Measurements from ENCODE around the gene CERKL. TPM values are rescaled to one million over a fixed set of nuclear protein-coding genes. Genes with fewer than 3 reads are reported as not detected.

CERKL gene
- total and polyA plus RNA-seq, 12 donors, result 0.03 TPM; not detected in 11

DNA sequence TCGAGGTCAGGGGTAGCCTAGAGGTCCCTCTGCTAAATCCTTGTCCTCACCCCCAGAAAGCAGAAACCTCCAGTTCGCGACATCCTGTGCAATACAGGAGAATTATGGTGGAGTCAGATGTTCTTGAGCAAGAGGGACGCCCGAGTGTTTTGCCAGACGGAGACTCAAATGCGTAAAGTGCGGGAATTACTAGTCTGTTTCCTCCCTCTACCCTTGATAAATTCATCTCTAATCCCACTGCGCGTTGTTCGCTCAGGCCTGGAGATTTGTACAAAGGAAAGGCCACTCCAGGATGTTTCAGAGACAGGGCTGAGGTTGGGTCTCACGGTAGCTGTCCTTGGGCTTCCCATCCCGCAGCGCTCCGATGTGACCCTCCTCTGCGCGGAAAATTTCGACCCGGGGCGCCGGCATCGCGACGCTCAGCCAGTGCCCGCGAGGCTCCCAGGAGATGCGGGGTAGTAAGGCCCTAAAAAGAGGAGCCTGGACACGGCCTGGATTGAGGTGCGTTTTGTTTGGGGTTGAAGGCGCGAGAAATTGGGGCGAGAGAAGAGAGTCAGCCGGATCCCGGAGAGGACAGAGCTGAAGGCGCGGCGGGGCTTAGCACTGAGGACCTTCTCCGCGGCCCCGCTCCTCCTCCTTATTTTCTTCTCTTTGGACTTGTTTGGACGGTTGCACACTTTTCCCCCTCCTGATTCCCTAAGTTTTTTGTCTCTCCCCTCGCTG, 26.1 kb upstream of the CERKL start:
- no peaks in the 10 kb centered on the region for H3K9me3 ChIP-seq (replicated peaks in 1 of 3)
- H3K4me1 ChIP-seq (replicated peaks in 1 of 2), result peaks cover 0 to 4% of the 10 kb centered on the region in 2 donors
- no peak overlapping the region for H3K4me3 ChIP-seq
- intact Hi-C loops (cut with DNase I), result no loop called here
- no peaks in the 10 kb centered on the region for H3K36me3 ChIP-seq (replicated peaks in 1 of 2)
- no peak overlapping the region for H3K27ac ChIP-seq
- 1 to 6% (median 3%) methylated on average over 17 to 42 of the region's 42 CpGs for WGBS, 4 donors
- no peak for DNase-seq
- H3K27me3 ChIP-seq, result peaks cover 77% of the 10 kb centered on the region
- TF ChIP-seq POLR2A (IDR thresholded peaks at IDR 0.05), result no peak
- TF ChIP-seq, protein P1, sequence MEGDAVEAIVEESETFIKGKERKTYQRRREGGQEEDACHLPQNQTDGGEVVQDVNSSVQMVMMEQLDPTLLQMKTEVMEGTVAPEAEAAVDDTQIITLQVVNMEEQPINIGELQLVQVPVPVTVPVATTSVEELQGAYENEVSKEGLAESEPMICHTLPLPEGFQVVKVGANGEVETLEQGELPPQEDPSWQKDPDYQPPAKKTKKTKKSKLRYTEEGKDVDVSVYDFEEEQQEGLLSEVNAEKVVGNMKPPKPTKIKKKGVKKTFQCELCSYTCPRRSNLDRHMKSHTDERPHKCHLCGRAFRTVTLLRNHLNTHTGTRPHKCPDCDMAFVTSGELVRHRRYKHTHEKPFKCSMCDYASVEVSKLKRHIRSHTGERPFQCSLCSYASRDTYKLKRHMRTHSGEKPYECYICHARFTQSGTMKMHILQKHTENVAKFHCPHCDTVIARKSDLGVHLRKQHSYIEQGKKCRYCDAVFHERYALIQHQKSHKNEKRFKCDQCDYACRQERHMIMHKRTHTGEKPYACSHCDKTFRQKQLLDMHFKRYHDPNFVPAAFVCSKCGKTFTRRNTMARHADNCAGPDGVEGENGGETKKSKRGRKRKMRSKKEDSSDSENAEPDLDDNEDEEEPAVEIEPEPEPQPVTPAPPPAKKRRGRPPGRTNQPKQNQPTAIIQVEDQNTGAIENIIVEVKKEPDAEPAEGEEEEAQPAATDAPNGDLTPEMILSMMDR (IDR thresholded peaks at IDR 0.05), result no peak

DNA sequence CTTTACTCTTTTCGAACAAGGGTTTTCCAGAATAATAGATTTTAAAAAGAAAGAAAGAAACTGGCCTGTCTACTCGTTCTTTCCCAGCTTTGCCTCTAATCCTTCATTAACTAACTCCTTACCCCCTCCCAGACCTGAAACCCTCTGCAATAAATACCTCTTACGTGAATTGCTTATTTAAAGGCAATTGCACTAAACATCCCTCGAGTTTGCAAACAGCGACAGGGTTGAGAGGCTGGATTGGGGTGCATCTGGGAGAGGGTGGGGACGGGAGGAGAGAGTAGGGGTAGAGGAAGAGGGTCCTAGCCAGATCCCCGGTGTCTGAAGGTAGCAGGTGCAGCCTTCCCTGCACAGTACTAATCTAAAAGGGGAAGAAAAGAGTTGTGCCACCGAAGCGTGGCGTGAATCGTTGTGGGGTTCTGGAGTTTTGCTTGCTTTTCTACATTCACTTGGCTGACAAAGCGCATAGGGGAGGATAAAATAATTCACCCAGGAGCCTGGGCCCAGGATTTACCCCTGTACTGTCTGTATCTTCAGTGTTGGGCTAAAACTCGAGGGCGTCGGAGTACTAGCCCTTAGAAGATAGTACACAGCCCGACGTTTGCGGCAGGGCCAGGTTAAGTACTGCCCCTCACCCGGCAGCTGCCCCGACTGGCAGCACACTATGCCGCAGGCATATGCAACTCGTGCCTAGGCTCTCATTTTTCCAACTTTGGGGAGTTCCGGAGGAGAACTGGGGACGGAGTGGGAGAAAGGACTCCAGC, 25.3 kb upstream of the CERKL start:
- Histone ChIP-seq H3K4me1 (replicated peaks in 1 of 2) (peaks cover 0 to 4% of the 10 kb centered on the region in 2 donors), H3K36me3 (replicated peaks in 1 of 2) (no peaks in the 10 kb centered on the region), H3K27ac (no peak overlapping the region), H3K4me3 (no peak overlapping the region), H3K27me3 (peaks cover 77% of the 10 kb centered on the region), H3K9me3 (replicated peaks in 1 of 3) (no peaks in the 10 kb centered on the region)
- WGBS, 4 donors, result 6 to 11% (median 8%) methylated on average over 21 to 24 of the region's 24 CpGs
- TF ChIP-seq, protein P1 (IDR thresholded peaks at IDR 0.05), result no peak
- TF ChIP-seq POLR2A (IDR thresholded peaks at IDR 0.05), result no peak
- intact Hi-C loops (cut with DNase I), result no loop called here
- DNase-seq, result no peak

DNA sequence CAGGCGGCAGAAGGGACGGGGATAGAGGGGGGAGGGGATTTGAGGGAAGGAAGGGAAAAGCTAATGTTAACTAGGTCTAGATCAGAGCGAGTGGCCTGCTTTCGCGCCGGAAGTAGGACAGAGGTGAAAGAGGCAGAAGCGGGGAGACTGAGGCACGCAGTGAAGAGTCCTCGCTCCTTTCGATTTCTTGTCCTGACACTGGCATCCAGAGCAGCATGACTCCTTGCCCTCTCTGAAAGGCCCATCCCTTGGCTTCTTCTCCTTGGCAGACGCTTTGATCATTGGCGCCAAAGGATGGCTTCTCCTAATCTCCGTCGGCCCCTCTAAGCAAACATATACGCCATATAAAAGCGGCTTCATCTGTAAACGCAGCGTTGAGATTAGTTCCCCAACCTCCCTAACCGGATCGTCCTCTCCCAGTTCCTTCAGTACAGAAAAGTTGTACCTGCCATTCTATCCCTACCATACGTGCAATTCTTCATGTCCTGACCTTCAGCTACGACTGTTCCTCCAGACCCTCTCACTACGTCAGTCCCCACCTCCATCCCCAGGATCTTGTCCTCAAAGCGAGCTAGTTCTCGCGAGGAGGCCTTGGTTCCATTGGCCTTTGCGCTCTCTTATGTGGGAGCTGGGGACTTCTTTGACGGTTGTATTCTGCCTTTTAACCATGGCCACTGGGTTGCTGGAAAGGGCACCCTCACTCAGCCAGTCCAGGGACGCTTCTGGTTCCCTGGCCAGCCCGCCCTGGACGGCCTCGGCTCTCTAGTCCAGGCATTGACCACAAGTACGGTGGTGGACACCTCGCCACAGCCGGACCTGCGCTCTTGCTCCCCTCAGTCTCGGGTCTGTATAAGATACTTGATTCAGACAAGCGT, 24.3 kb upstream of the CERKL start:
- Histone ChIP-seq H3K27ac (no peak overlapping the region), H3K4me1 (replicated peaks in 1 of 2) (peaks cover 0 to 4% of the 10 kb centered on the region in 2 donors), H3K9me3 (replicated peaks in 1 of 3) (no peaks in the 10 kb centered on the region), H3K36me3 (replicated peaks in 1 of 2) (no peaks in the 10 kb centered on the region), H3K4me3 (no peak overlapping the region), H3K27me3 (peaks cover 77% of the 10 kb centered on the region)
- 2 to 4% (median 3%) methylated on average over 30 to 38 of the region's 38 CpGs for WGBS, 4 donors
- TF ChIP-seq, protein P1 (IDR thresholded peaks at IDR 0.05), result no peak
- TF ChIP-seq POLR2A (IDR thresholded peaks at IDR 0.05), result no peak
- intact Hi-C loops (cut with DNase I), result no loop called here
- DNase-seq, result no peak
